Measurements from ENCODE around the gene USP48.
"Not testable (repeated sequence)": the region's sequence is repeated elsewhere in the genome, so short reads cannot be mapped to it uniquely, and the experiment has no call there.

The USP48 gene

GRCh38 chr1:21815724-21816321, 32.9 kb upstream of the USP48 start:
- DNase-seq (ENCODE audit: low read depth in 2 of 2) = no peak

DNA sequence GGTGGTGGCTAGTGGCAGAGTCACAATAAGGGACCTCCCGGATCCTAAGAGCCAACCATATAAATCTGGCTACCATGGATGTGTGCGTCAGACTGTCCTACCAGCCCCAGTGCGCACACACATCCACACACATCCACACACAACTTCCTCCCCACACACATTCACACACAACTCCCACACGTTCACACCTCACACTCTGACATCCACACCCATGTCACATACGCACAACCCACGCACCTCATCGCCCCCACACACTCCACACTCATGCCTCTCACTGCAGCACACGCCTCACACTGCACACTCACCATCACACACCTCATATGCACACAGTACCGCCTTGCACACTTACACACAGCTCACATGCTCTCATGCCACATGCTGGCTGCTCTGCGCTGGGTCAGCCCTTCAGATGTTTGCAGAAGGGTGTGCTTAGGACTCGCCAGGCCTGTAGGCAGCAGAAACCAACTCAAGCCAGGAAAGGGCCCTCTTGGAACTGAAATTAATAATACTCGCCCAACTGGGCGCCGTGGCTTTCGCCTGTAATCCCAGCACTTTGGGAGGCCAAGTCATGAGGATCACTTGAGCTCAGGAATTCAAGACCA, 32.1 kb upstream of the USP48 start:
- DNase-seq (ENCODE audit: low read depth in 2 of 2) = no peak

GRCh38 chr1:21814241-21814918, 31.4 kb upstream of the USP48 start:
- peak; percentile 16 to 19 for DNase-seq (ENCODE audit: low read depth in 2 of 2)

GRCh38 chr1:21813542-21813941, 30.6 kb upstream of the USP48 start:
- DNase-seq (ENCODE audit: low read depth in 2 of 2) = no peak

GRCh38 chr1:21811875-21812305, 28.9 kb upstream of the USP48 start, which contains the start of gene LDLRAD2:
LDLRAD2 (plus strand) TSS chr1:21812265; CDS start chr1:21812452, 187 bp downstream.
- no peak for DNase-seq (ENCODE audit: low read depth in 2 of 2)

- no peak for DNase-seq (ENCODE audit: low read depth in 2 of 2)
Measured at GRCh38 chr1:21804536-21804935, 21.6 kb upstream of the USP48 start.

- DNase-seq (ENCODE audit: low read depth in 2 of 2) = no peak
Measured at GRCh38 chr1:21801100-21801499, 18.2 kb upstream of the USP48 start.

DNA sequence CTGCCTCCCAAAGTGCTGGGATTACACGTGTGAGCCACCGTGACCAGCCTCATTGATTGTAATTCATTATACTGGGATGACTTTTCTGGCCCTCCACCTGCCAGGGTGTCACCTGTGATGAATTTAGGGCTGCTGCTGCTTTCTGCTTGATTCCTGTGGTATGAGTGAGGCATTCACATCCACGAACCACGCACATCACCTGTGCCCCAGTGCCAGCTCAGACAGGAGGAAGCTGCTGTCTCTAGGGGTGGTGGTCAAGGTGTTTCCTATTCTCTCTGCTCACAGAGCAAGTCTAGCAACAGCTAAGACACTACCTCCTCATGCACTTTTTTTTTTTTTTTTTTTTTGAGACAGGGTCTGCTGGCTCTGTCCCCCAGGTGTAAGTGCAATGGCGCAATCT, 16.8 kb upstream of the USP48 start:
- DNase-seq (ENCODE audit: low read depth in 2 of 2) = no peak

- DNase-seq (ENCODE audit: low read depth in 2 of 2) = no peak
Measured at GRCh38 chr1:21795075-21795474, 12.1 kb upstream of the USP48 start.

GRCh38 chr1:21794656-21795055, 11.7 kb upstream of the USP48 start:
- DNase-seq (ENCODE audit: low read depth in 2 of 2) = no peak

- DNase-seq (ENCODE audit: low read depth in 2 of 2) = no peak
Measured at GRCh38 chr1:21793104-21793503, 10.2 kb upstream of the USP48 start.

- DNase-seq (ENCODE audit: low read depth in 2 of 2) = no peak
Measured at GRCh38 chr1:21786640-21787039, 3.7 kb upstream of the USP48 start.

GRCh38 chr1:21785764-21786163, 2.8 kb upstream of the USP48 start:
- DNase-seq (ENCODE audit: low read depth in 2 of 2) = not testable (repeated sequence)

GRCh38 chr1:21783679-21784603, 992 bp upstream of the USP48 start:
- no peak for DNase-seq (ENCODE audit: low read depth in 2 of 2)

DNA sequence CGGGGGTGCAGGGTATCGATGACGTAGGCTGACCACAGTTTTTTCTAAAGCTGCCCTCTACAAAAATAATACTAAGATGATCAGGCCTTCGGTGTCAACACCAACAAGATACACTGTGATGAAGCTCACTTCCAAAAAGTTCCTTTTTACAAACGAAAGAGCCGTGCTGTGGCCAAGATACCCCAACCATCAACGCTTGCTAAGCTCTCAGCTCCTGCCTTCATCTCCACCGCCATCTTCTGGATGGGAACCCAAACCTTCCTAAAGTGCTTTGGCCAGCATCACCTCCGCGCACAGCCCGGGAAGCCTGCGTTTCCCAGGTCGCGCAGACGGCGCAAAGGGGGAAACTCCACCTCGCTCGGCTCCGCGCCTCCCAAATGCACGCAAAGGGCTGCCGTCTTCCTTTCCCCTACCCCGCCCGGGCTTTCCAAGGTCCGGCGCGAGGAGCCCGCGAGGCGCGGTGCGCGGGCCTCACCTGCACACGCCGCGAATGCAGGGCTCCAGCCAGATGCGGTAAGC, 541 bp downstream of the USP48 start:
- DNase-seq (ENCODE audit: low read depth in 2 of 2) = peak; percentile 12 to 18

- no peak for DNase-seq (ENCODE audit: low read depth in 2 of 2)
Measured at GRCh38 chr1:21781815-21782348, 1.1 kb downstream of the USP48 start.

DNA sequence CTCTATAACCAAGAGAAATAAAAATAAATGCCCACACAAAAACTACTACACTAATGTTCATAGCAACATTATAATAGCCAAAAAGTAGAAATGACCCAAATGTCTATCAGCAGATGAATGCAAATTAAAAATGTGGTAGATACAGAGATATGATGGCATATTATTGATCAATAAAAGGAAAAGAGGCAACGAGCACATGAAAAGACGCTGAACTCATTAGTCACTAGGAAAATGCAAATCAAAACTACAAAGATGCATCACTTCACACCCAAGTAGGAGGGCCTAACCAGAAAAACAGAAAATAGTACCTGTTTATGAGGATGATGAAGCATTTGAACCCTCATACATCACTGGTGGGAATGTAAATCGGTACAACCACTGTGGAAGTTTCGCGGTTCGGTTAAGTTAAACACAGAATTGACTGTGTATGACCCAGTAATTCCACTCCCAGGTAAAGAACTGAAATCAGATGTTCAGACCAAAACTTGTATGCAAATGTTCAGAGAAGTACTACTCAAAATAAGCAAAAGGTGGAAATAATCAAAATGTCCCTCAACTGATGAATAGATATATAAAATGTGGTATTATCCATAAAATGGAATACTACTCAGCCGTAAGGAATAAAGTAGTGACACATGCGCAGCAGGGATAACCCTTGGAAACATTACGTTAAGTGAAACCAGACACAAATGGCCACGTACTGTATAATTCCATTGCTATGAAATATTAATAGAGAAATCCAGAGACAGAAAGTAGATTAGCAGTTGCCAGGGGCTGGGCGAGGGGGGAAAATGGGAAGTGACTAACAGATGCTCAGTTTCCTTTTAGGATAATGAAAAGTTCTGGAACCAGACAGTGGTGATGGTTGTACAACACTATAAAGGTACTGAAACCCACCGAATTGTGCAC, 3.1 kb downstream of the USP48 start:
- peak; percentile 21 to 26 for DNase-seq (ENCODE audit: low read depth in 2 of 2)

DNA sequence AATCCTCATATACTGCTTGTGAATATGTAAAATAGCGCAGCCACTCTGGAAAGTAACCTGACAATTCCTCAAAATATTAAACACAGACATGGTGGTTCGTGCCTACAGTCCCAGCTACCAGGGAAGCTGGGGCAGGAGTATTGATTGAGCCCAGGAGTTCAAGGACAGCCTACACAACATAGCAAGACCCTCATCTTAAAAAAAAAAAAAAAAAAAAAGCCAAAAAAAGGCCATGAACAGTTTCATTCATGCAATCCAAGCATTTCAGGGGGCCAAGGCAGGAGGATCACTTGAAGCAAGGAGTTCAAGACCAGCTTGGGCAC, 4.6 kb downstream of the USP48 start:
- DNase-seq (ENCODE audit: low read depth in 2 of 2) = no peak

- not testable (repeated sequence) for DNase-seq (ENCODE audit: low read depth in 2 of 2)
Measured at GRCh38 chr1:21776925-21777324, 6.0 kb downstream of the USP48 start.

DNA sequence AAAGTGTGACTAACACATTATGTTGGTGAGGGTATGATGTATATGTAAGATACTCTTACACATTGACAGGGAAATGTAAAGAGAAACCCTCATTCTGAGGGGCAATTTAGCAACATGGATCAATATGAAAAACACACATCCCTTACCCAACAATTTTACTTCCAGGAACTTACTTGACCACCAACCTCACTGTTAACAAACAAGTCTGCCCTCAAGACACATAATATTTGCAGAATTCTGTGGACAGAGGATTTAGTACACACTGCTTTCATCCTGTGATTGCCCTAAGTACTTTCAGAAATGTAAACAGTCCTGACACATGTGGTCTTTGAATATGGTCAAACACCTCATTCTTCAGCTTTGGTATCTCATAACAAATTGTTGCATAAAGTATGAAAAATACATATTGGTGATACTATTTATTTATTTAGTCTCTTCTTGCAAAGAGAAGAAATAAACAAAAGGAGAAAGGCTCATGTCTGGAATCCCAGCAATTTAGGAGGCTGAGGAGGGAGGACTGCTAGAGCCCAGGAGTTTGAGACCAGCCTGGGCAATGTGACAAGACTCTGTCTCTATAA, 6.9 kb downstream of the USP48 start:
- DNase-seq (ENCODE audit: low read depth in 2 of 2) = no peak
